SK-N-SH (cell line): ENCODE measurements around the gene ATP5F1D.

ENCODE experiments used
- CTCF ChIP-seq: fragments of 200-600 bp; sonication (generic); IDR thresholded peaks from 2 replicates; pipeline ENCODE4 v1.6.1; 2017; ENCODE audit warnings: antibody characterized with exemption, mild to moderate bottlenecking, moderate library complexity
- NFIC ChIP-seq: IDR thresholded peaks from 2 replicates; pipeline ENCODE4 v1.4.0; 2012; ENCODE audit warnings: borderline replicate concordance

- TF ChIP-seq NFIC (no peak), CTCF (no peak)
Observed at GRCh38 chr19:1227304-1228054, 14.1 kb upstream of the ATP5F1D start.
